Liver (tissue), 10 donors: ENCODE measurements around the gene TMEM14A. TPM values are rescaled to one million over a fixed set of nuclear protein-coding genes. Genes with fewer than 3 reads are reported as not detected.

Source experiments
- DNase-seq: peaks from one replicate; pipeline ENCODE4 v3.0.0-alpha.2; 2017; ENCODE audit warnings: low spot score
- H3K27ac ChIP-seq, 2 donors: one replicate each; pipeline ENCODE4 v1.7.0; 2013; ENCODE audit warnings: inconsistent platforms in 2 of 2, low read length in 2 of 2, control low read depth in 1 of 2, low read depth in 1 of 2, mild to moderate bottlenecking in 1 of 2
- H3K27me3 ChIP-seq, 4 donors: one replicate each; pipeline versions ENCODE4 v1.6.1 to v1.7.0; 2013; ENCODE audit warnings: low read length in 3 of 4, inconsistent platforms in 1 of 4, mild to moderate bottlenecking in 1 of 4, moderate library complexity in 1 of 4; ENCODE audit not compliant: control insufficient read depth in 4 of 4, insufficient read depth in 4 of 4
- H3K36me3 ChIP-seq, 4 donors: one replicate each; pipeline versions ENCODE4 v1.6.1 to v1.7.0; 2013; ENCODE audit warnings: low read length in 3 of 4, mild to moderate bottlenecking in 3 of 4, low read depth in 1 of 4, moderate library complexity in 1 of 4; ENCODE audit not compliant: control insufficient read depth in 4 of 4, insufficient read depth in 3 of 4
- H3K4me1 ChIP-seq, 4 donors: one replicate each; pipeline versions ENCODE4 v1.6.1 to v1.7.0; 2013; ENCODE audit warnings: low read length in 3 of 4, mild to moderate bottlenecking in 3 of 4, moderate library complexity in 1 of 4; ENCODE audit not compliant: control insufficient read depth in 4 of 4, insufficient read depth in 4 of 4
- H3K4me3 ChIP-seq, 3 donors: one replicate each; pipeline versions ENCODE4 v1.6.1 to v1.7.0; 2013; ENCODE audit warnings: low read length in 3 of 3, control low read depth in 1 of 3, low read depth in 1 of 3, mild to moderate bottlenecking in 1 of 3
- H3K9ac ChIP-seq, 2 donors: one replicate each; pipeline ENCODE4 v1.7.0; 2013; ENCODE audit warnings: low read length in 2 of 2, mild to moderate bottlenecking in 2 of 2, moderate library complexity in 2 of 2, control low read depth in 1 of 2, low read depth in 1 of 2
- H3K9me3 ChIP-seq, 4 donors: one replicate each; pipeline versions ENCODE4 v1.6.1 to v1.7.0; 2013; ENCODE audit warnings: low read length in 3 of 4; ENCODE audit not compliant: control insufficient read depth in 4 of 4
- EGR1 ChIP-seq, 2 donors: IDR thresholded peaks; 2 replicates each; pipeline ENCODE4 v1.6.1; 2016 to 2018; ENCODE audit warnings: antibody characterized with exemption in 2 of 2, low read depth in 2 of 2
- FOXA1 ChIP-seq: IDR thresholded peaks from 2 replicates; pipeline ENCODE4 v1.6.1; 2016; ENCODE audit warnings: antibody characterized with exemption
- FOXA2 ChIP-seq: IDR thresholded peaks from 2 replicates; pipeline ENCODE4 v1.6.1; 2016; ENCODE audit warnings: antibody characterized with exemption
- GABPA ChIP-seq, 2 donors: IDR thresholded peaks in 1 of 2; conservative IDR thresholded peaks in 1 of 2; 2 replicates each; pipeline ENCODE4 v1.6.1; 2016; ENCODE audit warnings: antibody characterized with exemption in 2 of 2, mild to moderate bottlenecking in 1 of 2, moderate library complexity in 1 of 2
- HNF4G ChIP-seq: IDR thresholded peaks from 2 replicates; pipeline ENCODE4 v1.6.1; 2016; ENCODE audit warnings: antibody characterized with exemption
- JUND ChIP-seq, 2 donors: IDR thresholded peaks; 2 replicates each; pipeline ENCODE4 v1.6.1; 2016; ENCODE audit warnings: antibody characterized with exemption in 2 of 2
- MAX ChIP-seq: IDR thresholded peaks from 2 replicates; pipeline ENCODE4 v1.6.1; 2016; ENCODE audit warnings: antibody characterized with exemption
- NR2F2 ChIP-seq: IDR thresholded peaks from 2 replicates; pipeline ENCODE4 v1.6.1; 2016; ENCODE audit warnings: antibody characterized with exemption
- RAD21 ChIP-seq, 2 donors: IDR thresholded peaks; 2 replicates each; pipeline ENCODE4 v1.6.1; 2016; ENCODE audit warnings: antibody characterized with exemption in 2 of 2, mild to moderate bottlenecking in 2 of 2
- RXRA ChIP-seq, 2 donors: IDR thresholded peaks; 2 replicates each; pipeline ENCODE4 v1.6.1; 2017 to 2018; ENCODE audit warnings: antibody characterized with exemption in 2 of 2, mild to moderate bottlenecking in 1 of 2
- YY1 ChIP-seq: IDR thresholded peaks from 2 replicates; pipeline ENCODE4 v1.6.1; 2016; ENCODE audit warnings: antibody characterized with exemption, mild to moderate bottlenecking
- ZBTB33 ChIP-seq: IDR thresholded peaks from 2 replicates; pipeline ENCODE4 v1.6.1; 2016; ENCODE audit warnings: antibody characterized with exemption
- WGBS: extraction: QIAGEN DNeasy Blood & Tissue Kit; methylation state at CpG from one replicate; pipeline ENCODE4 v1.1.7; 2013; 5-methylcytosine and 5-hydroxymethylcytosine counted together
- polyA plus RNA-seq, 2 donors: library from polyadenylated mRNA; stranded (reverse) in 1 of 2; unstranded in 1 of 2; fragments of 200-250 nt in 1 of 2; fragments of >200 nt in 1 of 2; fragmentation: Nextera tagmentation in 1 of 2; extraction: Ambion mirVana in 1 of 2; gene quantifications; one replicate each; pipeline versions ENCODE4 v1.2.1 to v1.2.3, GENCODE V29; 2013 to 2015
- small RNA-seq: library from RNA; depleted of rRNA; stranded (forward); fragments of <200 nt; gene quantifications from one replicate; pipeline ENCODE3, GENCODE V24; 2014
- total RNA-seq, 2 donors: library from RNA; depleted of rRNA; stranded (reverse); fragments of >200 nt; gene quantifications; one replicate each; pipeline ENCODE4 v1.2.3, GENCODE V29; 2014
- TF ChIP-seq, protein P1 (sequence below): fragments of 150-350 bp; IDR thresholded peaks from 2 replicates; pipeline ENCODE4 v1.5.1; 2017; ENCODE audit warnings: improper control_type of control experiment, low read depth, low read length; ENCODE audit not compliant: missing input control
- donor health status: healthy.
- donor health status: healthy.
- donor health status: healthy.
- donor health status: healthy.
- donor health status: healthy.

The TMEM14A gene
- total and polyA plus RNA-seq, 4 donors, result 15.6 to 63.6 (median 22.9) TPM

- TF ChIP-seq, protein P1, sequence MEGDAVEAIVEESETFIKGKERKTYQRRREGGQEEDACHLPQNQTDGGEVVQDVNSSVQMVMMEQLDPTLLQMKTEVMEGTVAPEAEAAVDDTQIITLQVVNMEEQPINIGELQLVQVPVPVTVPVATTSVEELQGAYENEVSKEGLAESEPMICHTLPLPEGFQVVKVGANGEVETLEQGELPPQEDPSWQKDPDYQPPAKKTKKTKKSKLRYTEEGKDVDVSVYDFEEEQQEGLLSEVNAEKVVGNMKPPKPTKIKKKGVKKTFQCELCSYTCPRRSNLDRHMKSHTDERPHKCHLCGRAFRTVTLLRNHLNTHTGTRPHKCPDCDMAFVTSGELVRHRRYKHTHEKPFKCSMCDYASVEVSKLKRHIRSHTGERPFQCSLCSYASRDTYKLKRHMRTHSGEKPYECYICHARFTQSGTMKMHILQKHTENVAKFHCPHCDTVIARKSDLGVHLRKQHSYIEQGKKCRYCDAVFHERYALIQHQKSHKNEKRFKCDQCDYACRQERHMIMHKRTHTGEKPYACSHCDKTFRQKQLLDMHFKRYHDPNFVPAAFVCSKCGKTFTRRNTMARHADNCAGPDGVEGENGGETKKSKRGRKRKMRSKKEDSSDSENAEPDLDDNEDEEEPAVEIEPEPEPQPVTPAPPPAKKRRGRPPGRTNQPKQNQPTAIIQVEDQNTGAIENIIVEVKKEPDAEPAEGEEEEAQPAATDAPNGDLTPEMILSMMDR, result no peak
- TF ChIP-seq MAX, result peak; percentile 17
- peak; percentile 55 for TF ChIP-seq YY1
- no peak for TF ChIP-seq FOXA1
- TF ChIP-seq JUND (IDR thresholded peaks at IDR 0.05), result peak; percentile 67 to 86
- TF ChIP-seq HNF4G, result peak; percentile 98
These were observed 64.2 kb downstream of the TMEM14A start (continued) for GRCh38 chr6:52735071-52735470.

- Histone ChIP-seq H3K9me3 (no peaks in the 10 kb centered on the region), H3K36me3 (no peaks in the 10 kb centered on the region), H3K4me3 (no peak overlapping the region), H3K27ac (no peak overlapping the region), H3K4me1 (peaks cover 8 to 41% (median 31%) of the 10 kb centered on the region in 4 donors), H3K9ac (no peak overlapping the region), H3K27me3 (no peaks in the 10 kb centered on the region)
- DNase-seq, result no peak
- no peak for TF ChIP-seq RAD21 (IDR thresholded peaks at IDR 0.05)
- no peak for TF ChIP-seq HNF4G
- no peak for TF ChIP-seq RXRA (IDR thresholded peaks at IDR 0.05)
- no peak for TF ChIP-seq GABPA (IDR thresholded peaks at IDR 0.05 in 1 of 2, conservative IDR thresholded peaks at IDR 0.05 in 1 of 2)
- TF ChIP-seq, protein P1, result no peak
- no peak for TF ChIP-seq FOXA2
- TF ChIP-seq FOXA1, result no peak
- no peak for TF ChIP-seq ZBTB33
- TF ChIP-seq EGR1 (IDR thresholded peaks at IDR 0.05; ENCODE audit: low read depth in 2 of 2), result no peak
- no peak for TF ChIP-seq NR2F2
- 94% methylated on average over 1 of the region's 1 CpG for WGBS
These were observed 65.2 kb downstream of the TMEM14A start for GRCh38 chr6:52736145-52736544.

Small RNAs within 50 kb of the gene (small RNA-seq; reads per million reads assigned to genes)
- gene AL109918.2, result not detected

Other genes starting within 250 kb of the TMEM14A start
- gene TRAM2, start 94.1 kb upstream of the TMEM14A start, total RNA-seq, result 10 to 100 TPM in 1 of 2 donors, 1 to 10 TPM in 1; 8.5 to 17.5 TPM
- gene TRAM2, start 94.1 kb upstream of the TMEM14A start, polyA plus RNA-seq, result 10 to 100 TPM in 1 of 2 donors, 1 to 10 TPM in 1; 7.3 to 20.3 TPM
- gene GSTA2, start 92.4 kb downstream of the TMEM14A start, total RNA-seq, result 1 to 10 TPM; 2.0 to 2.2 TPM
- 100 to 1,000 TPM in 1 of 2 donors, 1 to 10 TPM in 1; 1.4 to 110 TPM for gene GSTA2, start 92.4 kb downstream of the TMEM14A start, polyA plus RNA-seq
- gene GSTA1, start 132.7 kb downstream of the TMEM14A start, total RNA-seq, result 100 to 1,000 TPM in 1 of 2 donors, 10 to 100 TPM in 1; 59.4 to 160 TPM
- gene GSTA1, start 132.7 kb downstream of the TMEM14A start, polyA plus RNA-seq, result 100 to 1,000 TPM; 131 to 247 TPM
- not detected for gene GSTA5, start 169.7 kb downstream of the TMEM14A start, total RNA-seq
- not detected for gene GSTA5, start 169.7 kb downstream of the TMEM14A start, polyA plus RNA-seq
- gene GSTA3, start 238.6 kb downstream of the TMEM14A start, total RNA-seq, result not detected
- not detected for gene GSTA3, start 238.6 kb downstream of the TMEM14A start, polyA plus RNA-seq